Astrocyte of the cerebellum (primary cell): ENCODE measurements around the gene UBR3.
"Not testable (repeated sequence)": the region's sequence is repeated elsewhere in the genome, so short reads cannot be mapped to it uniquely, and the experiment has no call there.

Experiments used
- DNase-seq: peaks from one replicate; pipeline ENCODE4 v3.0.0-alpha.2; 2011; ENCODE audit warnings: low read depth
- H3K4me3 ChIP-seq: 2 replicates; pipeline ENCODE4 v1.5.1; 2011; ENCODE audit warnings: mild to moderate bottlenecking, low read depth, low read length, moderate library complexity
- in situ Hi-C: cut with HindIII; loops from 2 replicates; pipeline ENCODE4 v1.10.0; 2017; ENCODE audit warnings: low sequenced_read_pairs
- TF ChIP-seq, protein P1 (sequence below): IDR thresholded peaks from 2 replicates; pipeline ENCODE4 v1.5.1; 2012; ENCODE audit warnings: low read length, low read depth, moderate library complexity, mild to moderate bottlenecking; ENCODE audit errors: missing control alignments

The UBR3 gene

DNA sequence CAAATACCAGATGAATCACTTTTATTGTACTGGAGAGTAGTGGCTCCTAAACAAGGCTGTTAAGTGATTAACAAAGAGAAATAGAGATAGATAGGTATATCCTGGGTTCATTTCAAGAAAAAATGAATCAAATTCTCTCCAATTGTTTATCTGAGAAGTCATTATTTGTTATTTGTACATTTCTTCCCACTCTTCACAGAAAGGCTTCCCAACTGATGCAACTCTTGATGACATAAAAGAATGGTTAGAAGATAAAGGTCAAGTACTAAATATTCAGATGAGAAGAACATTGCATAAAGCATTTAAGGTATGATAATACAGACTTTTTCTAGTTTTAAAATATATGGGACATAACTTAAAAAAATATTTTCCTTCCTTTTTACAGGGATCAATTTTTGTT lies 20.7 kb upstream of the UBR3 start:
- TF ChIP-seq, protein P1, sequence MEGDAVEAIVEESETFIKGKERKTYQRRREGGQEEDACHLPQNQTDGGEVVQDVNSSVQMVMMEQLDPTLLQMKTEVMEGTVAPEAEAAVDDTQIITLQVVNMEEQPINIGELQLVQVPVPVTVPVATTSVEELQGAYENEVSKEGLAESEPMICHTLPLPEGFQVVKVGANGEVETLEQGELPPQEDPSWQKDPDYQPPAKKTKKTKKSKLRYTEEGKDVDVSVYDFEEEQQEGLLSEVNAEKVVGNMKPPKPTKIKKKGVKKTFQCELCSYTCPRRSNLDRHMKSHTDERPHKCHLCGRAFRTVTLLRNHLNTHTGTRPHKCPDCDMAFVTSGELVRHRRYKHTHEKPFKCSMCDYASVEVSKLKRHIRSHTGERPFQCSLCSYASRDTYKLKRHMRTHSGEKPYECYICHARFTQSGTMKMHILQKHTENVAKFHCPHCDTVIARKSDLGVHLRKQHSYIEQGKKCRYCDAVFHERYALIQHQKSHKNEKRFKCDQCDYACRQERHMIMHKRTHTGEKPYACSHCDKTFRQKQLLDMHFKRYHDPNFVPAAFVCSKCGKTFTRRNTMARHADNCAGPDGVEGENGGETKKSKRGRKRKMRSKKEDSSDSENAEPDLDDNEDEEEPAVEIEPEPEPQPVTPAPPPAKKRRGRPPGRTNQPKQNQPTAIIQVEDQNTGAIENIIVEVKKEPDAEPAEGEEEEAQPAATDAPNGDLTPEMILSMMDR: no peak
- in situ Hi-C loops: no loop called here
- H3K4me3 ChIP-seq: no peak overlapping the region
- DNase-seq: no peak

DNA sequence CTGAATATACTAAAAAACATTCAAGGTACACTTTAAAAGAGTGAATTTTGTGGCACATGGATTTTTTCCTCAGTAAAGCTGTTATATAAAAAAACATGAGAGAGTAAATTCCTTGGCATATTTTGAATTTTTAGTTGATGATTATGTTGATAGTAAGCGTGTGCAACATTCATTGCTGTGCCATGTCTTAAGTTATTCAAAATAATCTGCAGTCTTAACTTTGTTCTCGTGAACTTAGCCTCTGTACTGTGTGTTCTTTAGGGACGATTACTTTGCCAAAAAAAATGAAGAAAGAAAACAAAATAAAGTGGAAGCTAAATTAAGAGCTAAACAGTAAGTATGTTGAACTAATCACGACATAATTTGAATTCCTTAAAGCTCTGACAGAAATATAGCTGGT lies 19.0 kb upstream of the UBR3 start:
- H3K4me3 ChIP-seq: no peak overlapping the region
- in situ Hi-C loops: no loop called here
- TF ChIP-seq, protein P1: no peak

DNA sequence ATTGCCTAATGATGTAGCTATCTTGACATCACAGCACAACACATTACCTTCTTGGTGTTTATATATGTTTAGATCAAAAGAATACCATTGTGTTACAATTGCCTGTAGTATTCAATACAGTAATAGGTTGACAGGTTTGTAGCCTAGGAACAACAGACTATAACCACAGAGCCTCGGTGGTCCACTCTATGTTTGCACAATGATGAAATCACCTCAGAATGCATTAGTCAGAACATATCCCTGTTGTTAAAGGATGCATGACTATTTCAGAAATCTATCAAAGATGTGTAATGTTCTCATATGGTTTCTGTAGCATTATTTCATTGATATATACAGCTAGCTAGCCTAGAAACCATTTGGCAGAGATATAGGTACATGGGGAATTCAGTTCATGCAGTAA lies 11.4 kb upstream of the UBR3 start:
- TF ChIP-seq, protein P1: no peak
- in situ Hi-C loops: no loop called here
- no peak overlapping the region for H3K4me3 ChIP-seq
- DNase-seq: peak; percentile 76

More for the DNA sequence above, 19.0 kb upstream of the UBR3 start:
- DNase-seq: no peak

DNA sequence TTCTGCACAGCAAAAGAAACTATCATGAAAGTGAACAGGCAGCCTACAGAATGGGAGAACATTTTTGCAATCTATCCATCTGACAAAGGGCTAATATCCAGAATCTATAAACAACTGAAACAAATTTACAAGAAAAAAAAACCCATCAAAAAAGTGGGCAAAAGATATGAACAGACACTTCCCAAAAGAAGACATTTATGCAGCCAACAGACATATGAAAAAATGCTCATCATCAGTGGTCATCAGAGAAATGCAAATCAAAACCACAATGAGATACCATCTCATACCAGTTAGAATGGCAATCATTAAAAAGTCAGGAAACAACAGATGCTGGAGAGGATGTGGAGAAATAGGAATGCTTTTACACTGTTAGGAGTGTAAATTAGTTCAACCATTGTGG lies 10.3 kb upstream of the UBR3 start:
- H3K4me3 ChIP-seq, in situ Hi-C loops, DNase-seq: not testable (repeated sequence)

DNA sequence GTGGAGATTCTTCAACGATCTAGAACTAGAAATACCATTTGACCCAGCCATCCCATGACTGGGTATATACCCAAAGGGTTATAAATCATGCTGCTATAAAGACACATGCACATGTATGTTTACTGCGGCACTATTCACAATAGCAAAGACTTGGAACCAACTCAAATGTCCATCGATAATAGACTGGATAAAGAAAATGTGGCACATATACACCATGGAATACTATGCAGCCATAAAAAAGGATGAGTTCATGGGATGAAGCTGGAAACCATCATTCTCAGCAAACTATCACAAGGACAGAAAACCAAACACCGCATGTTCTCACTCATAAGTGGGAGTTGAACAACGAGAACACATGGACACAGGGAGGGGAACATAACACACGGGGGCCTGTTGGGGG lies 9.9 kb upstream of the UBR3 start:
- H3K4me3 ChIP-seq, in situ Hi-C loops, DNase-seq: not testable (repeated sequence)

DNA sequence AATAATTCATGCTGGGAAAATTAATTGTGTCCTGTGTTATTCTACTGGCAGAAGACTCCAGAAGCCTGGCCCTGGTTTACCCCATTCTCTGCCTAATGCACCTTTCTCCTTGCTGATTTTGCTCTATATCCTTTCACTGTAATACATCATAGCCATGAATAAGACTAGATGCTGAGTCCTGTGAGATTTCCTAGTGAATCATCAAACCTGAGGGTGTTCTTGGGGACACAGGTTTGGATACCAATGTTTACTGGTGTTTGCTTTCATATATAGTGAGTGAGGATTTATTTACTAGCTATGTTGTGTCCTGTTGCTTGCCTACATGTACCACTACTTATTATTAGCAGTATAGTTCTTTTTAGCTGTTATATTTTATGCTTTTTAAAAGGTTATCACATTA lies 9.0 kb upstream of the UBR3 start:
- TF ChIP-seq, protein P1: no peak
- in situ Hi-C loops: no loop called here

DNA sequence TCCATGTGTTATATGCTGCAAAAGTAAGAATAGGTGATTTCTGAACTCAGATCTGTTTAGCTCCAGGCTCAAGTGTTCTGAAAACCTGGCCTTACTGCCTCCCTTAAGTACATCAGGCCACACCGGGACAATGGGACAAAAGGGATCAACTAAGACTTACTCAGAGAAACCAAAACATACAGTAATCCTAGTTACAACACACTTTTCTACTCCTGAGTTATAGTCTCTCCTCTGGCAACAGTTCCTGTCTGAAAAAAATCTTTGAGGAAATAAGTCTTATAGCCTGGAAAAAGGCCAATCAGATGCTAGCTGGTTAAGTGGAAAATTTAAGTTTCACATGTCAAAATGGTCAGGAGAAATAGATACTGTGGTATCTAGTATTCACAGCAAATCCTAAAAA lies 8.1 kb upstream of the UBR3 start:
- TF ChIP-seq, protein P1: no peak
- no peak overlapping the region for H3K4me3 ChIP-seq
- in situ Hi-C loops: no loop called here
- no peak for DNase-seq

More for the DNA sequence above, 9.0 kb upstream of the UBR3 start:
- DNase-seq: no peak
- no peak overlapping the region for H3K4me3 ChIP-seq

DNA sequence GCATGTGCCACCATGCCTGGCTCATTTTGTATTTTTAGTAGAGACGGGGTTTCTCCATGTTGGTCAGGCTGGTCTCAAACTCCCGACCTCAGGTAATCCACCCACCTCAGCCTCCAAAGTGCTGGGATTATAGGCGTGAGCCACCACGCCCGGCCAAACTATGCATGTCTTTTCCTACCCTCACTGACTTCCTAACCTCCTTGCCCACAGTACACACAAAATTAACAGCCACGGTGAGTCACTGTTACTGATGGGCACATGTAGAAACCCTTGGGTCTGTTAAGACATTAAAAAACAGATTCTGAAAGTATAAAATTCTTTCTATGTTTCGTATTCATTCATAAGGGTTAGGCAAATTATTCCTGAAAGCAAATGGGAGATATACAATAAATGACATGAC lies 7.2 kb upstream of the UBR3 start:
- in situ Hi-C loops, H3K4me3 ChIP-seq, DNase-seq: not testable (repeated sequence)
